SK-N-MC (cell line): ENCODE results near the gene SLC6A3.

ENCODE experiments used
- DNase-seq: peaks from one replicate; pipeline ENCODE4 v3.0.0-alpha.2; 2011; ENCODE audit warnings: low read depth, low spot score
- H3K27ac ChIP-seq: fragments of 200-600 bp; sonication (generic); 2 replicates; pipeline ENCODE4 v1.5.1; 2016; ENCODE audit warnings: mixed run types
- H3K36me3 ChIP-seq: fragments of 200-600 bp; sonication (generic); 2 replicates; pipeline ENCODE4 v1.6.1; 2017; ENCODE audit warnings: antibody characterized with exemption, low read length, mixed read lengths; ENCODE audit not compliant: insufficient read depth
- H3K4me3 ChIP-seq: fragments of 200-600 bp; sonication (generic); 2 replicates; pipeline ENCODE4 v1.5.1; 2016
- H3K9ac ChIP-seq: fragments of 200-600 bp; sonication (generic); 2 replicates; pipeline ENCODE4 v1.8.0; 2017; ENCODE audit warnings: mixed run types, mixed read lengths; ENCODE audit not compliant: insufficient read length
- H3K9me3 ChIP-seq: fragments of 200-600 bp; sonication (generic); 2 replicates; pipeline ENCODE4 v1.6.1; 2017; ENCODE audit warnings: low read depth, mild to moderate bottlenecking, antibody characterized with exemption, low read length, moderate library complexity, mixed read lengths
- EZH2 ChIP-seq: fragments of 200-600 bp; sonication (generic); IDR thresholded peaks from one replicate; pipeline ENCODE4 v1.6.1; 2017; ENCODE audit warnings: antibody characterized with exemption
- FOXP2 ChIP-seq: optimal IDR thresholded peaks from 2 replicates; pipeline ENCODE3; 2011; ENCODE audit warnings: mild to moderate bottlenecking, moderate library complexity; ENCODE audit not compliant: insufficient read depth; ENCODE audit errors: extremely low read length, control extremely low read depth
- POLR2AphosphoS5 ChIP-seq: IDR thresholded peaks from 2 replicates; pipeline ENCODE4 v1.6.1; 2012; ENCODE audit warnings: mild to moderate bottlenecking, low read depth, low read length, borderline replicate concordance

SLC6A3 gene

GRCh38 chr5:1468629-1469527, 23.6 kb upstream of the SLC6A3 start:
- no peak for DNase-seq
- peaks cover 2% of the 10 kb centered on the region; the same call in 1 of the 2 replicates for H3K36me3 ChIP-seq
- no peak overlapping the region for H3K4me3 ChIP-seq
- no peak overlapping the region for H3K9ac ChIP-seq
- no peaks in the 10 kb centered on the region for H3K9me3 ChIP-seq
- TF ChIP-seq EZH2 (no peak), POLR2AphosphoS5 (no peak), FOXP2 (no peak)
- H3K27ac ChIP-seq = no peak overlapping the region

- Histone ChIP-seq H3K9me3 (no peaks in the 10 kb centered on the region), H3K36me3 (peaks cover 7% of the 10 kb centered on the region; the same call in 1 of the 2 replicates)
- DNase-seq = no peak
Measured at GRCh38 chr5:1468247-1468612, 23.0 kb upstream of the SLC6A3 start.

GRCh38 chr5:1467341-1468246, 22.4 kb upstream of the SLC6A3 start:
- no peak for DNase-seq
- H3K27ac ChIP-seq = no peak overlapping the region
- peaks cover 8% of the 10 kb centered on the region; the same call in 1 of the 2 replicates for H3K36me3 ChIP-seq
- H3K4me3 ChIP-seq = no peak overlapping the region
- no peak overlapping the region for H3K9ac ChIP-seq
- H3K9me3 ChIP-seq = no peaks in the 10 kb centered on the region
- TF ChIP-seq FOXP2 (no peak), POLR2AphosphoS5 (no peak), EZH2 (no peak)

More at GRCh38 chr5:1468247-1468612, 23.0 kb upstream of the SLC6A3 start:
- Histone ChIP-seq H3K4me3 (no peak overlapping the region), H3K9ac (no peak overlapping the region), H3K27ac (no peak overlapping the region)
- TF ChIP-seq FOXP2 (no peak), EZH2 (no peak), POLR2AphosphoS5 (no peak)

GRCh38 chr5:1466631-1467265, 21.5 kb upstream of the SLC6A3 start:
- TF ChIP-seq EZH2 = no peak
- no peak for TF ChIP-seq POLR2AphosphoS5
- no peak for TF ChIP-seq FOXP2
- Histone ChIP-seq H3K27ac (no peak overlapping the region), H3K36me3 (peaks cover 17% of the 10 kb centered on the region; the same call in 1 of the 2 replicates), H3K9ac (no peak overlapping the region), H3K4me3 (no peak overlapping the region), H3K9me3 (no peaks in the 10 kb centered on the region)
- DNase-seq = no peak

GRCh38 chr5:1465966-1466471, 20.8 kb upstream of the SLC6A3 start:
- no peak overlapping the region for H3K27ac ChIP-seq
- peaks cover 18% of the 10 kb centered on the region; the same call in 1 of the 2 replicates for H3K36me3 ChIP-seq
- no peak for TF ChIP-seq FOXP2
- TF ChIP-seq POLR2AphosphoS5 = no peak
- no peak for TF ChIP-seq EZH2
- H3K4me3 ChIP-seq = no peak overlapping the region
- H3K9ac ChIP-seq = no peak overlapping the region
- DNase-seq = no peak
- H3K9me3 ChIP-seq = no peaks in the 10 kb centered on the region

- no peak for DNase-seq
- TF ChIP-seq POLR2AphosphoS5 (no peak), EZH2 (no peak), FOXP2 (no peak)
- no peak overlapping the region for H3K9ac ChIP-seq
- H3K9me3 ChIP-seq = no peaks in the 10 kb centered on the region
- H3K27ac ChIP-seq = no peak overlapping the region
- no peak overlapping the region for H3K4me3 ChIP-seq
- H3K36me3 ChIP-seq = peaks cover 22% of the 10 kb centered on the region; the same call in 1 of the 2 replicates
Measured at GRCh38 chr5:1465117-1465516, 19.9 kb upstream of the SLC6A3 start.

- DNase-seq = no peak
- peaks cover 22% of the 10 kb centered on the region; the same call in 1 of the 2 replicates for H3K36me3 ChIP-seq
Measured at GRCh38 chr5:1464511-1464910, 19.3 kb upstream of the SLC6A3 start.

More at GRCh38 chr5:1464511-1464910, 19.3 kb upstream of the SLC6A3 start:
- no peaks in the 10 kb centered on the region for H3K9me3 ChIP-seq
- no peak overlapping the region for H3K4me3 ChIP-seq
- no peak for TF ChIP-seq EZH2
- TF ChIP-seq POLR2AphosphoS5 = no peak
- TF ChIP-seq FOXP2 = no peak
- H3K9ac ChIP-seq = no peak overlapping the region
- no peak overlapping the region for H3K27ac ChIP-seq
